GM21390 (cell line): ENCODE data around the gene HAVCR2.
A peak's percentile ranks its signal among the peaks of the same experiment; 100 is the strongest.

Experiments used
- ATAC-seq: cut with Tn5 transposase; IDR thresholded peaks from one replicate; pipeline ENCODE4 v1.9.1; 2021; ENCODE audit not compliant: unreplicated experiment

The HAVCR2 gene

DNA sequence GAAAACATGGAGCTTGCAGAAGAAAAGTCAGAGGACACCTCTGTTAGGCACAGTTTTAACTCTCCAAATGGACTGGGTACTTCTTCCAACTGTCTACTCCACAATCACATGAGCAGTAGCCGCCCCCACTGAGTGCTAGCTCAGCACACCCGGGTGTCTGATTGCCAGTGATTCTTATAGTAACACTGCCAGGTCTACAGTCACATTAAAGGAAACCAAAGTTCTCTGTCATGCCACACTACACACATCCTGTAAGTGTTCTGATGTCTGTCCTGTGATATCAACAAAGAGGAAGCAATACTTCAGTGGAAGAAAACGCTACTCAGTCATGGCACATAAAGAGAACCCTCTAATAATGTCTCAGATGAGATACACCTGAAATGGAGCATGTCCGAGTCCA, at the start of gene HAVCR2:
TSS of gene HAVCR2 (minus strand) at position 69 of the 400 bp plus-strand sequence. CDS start at position 8, 61 bp downstream.
- ATAC-seq: peak; percentile 83

DNA sequence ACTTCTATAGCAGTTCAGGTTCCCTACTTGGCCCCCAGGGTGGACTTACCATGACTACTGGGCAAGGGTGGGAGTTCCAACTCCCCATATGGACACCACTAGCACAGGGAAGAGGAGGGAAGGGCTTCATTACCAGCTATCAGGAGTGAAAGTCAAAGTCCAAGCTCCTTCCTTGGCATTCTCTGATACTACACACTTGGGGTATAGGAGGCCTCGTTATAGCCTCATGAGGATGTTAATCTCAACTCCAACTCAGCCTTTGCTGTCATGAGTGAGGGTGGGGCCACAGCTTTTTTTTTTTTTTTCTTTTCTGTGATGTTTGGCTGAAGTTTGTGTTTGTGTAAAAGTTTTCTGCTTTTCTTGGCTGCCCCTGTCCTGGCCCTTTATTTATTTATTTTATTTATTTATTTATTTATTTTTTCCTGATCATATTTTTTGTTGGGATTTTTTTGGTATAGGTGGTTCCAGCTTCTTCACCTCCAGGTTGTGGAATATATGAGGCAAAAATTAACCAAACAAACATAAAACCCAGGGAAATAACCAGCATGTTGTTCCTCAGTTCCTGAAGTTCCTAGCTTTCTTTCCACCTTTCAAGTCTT, 48.5 kb upstream of the HAVCR2 start:
- ATAC-seq: no peak

DNA sequence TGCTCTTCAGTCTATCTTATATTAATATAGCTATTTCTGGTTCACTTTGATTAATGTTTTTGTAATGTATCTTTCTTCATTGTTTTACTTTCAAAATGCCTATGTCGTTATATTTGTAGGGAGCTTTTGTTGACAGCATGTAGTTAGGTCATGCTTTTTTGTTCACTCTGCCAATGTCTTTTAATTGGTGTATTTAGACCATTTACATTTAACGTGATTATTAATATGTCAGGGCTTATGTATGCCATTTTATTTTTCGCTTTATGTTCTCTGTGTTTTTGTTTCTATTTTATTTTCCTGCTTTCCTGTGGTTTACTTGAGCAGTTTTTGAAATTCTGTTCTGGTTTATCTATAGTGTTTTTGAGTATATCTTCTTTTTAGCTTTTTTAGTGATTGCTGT, 46.5 kb upstream of the HAVCR2 start:
- no peak for ATAC-seq

- ATAC-seq: no peak
These were observed 42.2 kb upstream of the HAVCR2 start for GRCh38 chr5:157150995-157151394.

DNA sequence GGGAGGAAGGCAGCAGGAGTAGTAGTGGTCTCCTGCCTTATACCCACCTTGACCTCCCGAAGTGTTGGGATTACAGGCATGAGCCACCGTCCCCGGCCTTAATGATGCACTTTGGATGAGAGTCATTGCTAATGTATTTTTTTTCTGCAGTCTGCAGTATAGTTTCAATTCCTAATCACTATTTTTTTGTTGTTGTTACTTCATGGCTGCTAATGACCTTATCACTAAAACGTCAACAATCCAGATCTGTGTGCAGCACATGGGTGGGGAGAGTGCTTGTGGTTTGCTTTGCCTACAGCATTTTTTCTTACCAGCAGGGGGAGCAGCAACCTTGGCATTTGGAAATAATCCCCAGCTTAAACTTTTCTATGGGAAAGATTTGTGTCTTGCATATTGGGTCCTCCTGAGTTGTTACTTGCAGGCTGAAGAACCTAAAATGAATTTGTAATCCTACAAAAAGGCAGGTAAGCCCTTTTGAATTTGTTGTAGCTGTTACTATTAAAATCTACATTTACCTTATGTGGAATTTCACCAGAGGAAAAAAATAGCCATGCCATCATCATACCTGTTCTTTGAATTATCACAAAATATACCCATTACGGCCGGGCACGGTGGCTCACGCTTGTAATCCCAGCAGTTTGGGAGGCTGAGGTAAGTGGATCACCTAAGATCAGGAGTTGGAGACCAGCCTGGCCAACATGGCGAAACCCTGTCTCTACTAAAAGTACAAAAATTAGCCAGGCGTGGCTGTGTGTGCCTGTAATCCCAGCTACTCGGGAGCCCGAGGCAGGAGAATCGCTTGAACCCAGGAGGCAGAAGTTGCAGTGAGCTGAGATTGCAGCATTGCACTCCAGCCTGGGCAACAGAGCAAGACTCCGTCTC, 40.1 kb upstream of the HAVCR2 start:
- peak; percentile 76 for ATAC-seq

DNA sequence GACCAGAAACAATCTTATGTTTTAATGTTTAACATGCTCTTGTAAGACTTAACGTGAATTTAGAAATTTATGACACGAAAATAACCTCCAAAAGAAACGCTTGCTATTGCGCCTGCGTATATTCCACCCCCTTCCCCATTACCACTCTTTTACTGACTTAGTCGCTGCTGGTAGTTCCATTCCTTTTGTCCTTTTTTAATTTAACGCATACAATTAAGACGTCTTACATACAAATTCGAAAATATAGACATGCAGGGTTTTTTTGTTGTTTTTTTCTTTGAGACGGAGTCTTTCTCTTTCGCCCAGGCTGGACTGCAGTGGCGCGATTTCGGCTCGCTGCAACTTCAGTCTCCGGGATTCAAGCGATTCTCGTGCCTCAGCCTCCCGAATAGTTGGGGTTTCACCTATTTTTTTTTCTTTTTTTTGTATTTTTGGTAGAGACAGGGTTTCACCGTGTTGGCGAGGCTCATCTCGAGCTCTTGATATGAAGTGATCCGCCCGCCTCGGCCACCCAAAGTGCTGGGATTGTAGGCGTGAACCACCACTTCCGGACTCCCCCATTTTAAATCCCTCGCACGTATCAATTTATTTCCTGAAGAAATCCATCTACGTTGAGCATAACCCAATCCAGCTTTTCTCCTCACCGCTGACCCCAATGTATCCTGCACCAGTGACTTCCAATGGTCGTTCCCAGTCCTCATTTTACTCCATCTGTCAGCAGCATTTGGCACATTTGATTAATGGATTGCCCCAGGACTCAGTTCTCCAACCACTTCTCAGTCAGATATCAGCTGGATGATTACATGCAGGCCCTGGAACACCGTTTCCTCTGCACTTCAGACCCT, 34.5 kb upstream of the HAVCR2 start:
- ATAC-seq: peak; percentile 39

GRCh38 chr5:157142317-157143126, 33.7 kb upstream of the HAVCR2 start, which contains the start of gene MED7:
Gene MED7, minus strand, starts transcription at chr5:157142865. Its CDS starts 3,434 bp downstream, at chr5:157139431.
- ATAC-seq: peak; percentile 99

DNA sequence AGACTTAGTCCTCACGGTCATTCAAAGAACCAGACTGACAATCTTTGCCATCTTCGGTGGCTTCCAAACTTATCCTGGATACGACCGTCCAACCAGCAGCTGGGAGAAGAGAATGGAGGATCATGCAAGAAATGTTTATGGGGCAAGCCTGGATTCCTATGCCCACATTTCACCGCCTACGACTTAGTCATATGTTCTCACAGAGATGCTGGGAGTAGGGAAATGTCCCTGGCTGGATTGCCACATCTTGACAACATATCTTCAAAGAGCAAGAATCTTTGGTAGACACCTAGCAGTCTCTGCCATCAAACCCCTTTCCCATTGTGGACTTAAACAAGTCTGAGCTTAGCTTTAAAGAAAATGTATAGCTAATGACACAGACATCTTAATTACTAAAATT, 28.8 kb upstream of the HAVCR2 start:
- no peak for ATAC-seq

GRCh38 chr5:157132281-157132612, 23.4 kb upstream of the HAVCR2 start:
- ATAC-seq: no peak

GRCh38 chr5:157130925-157131324, 22.1 kb upstream of the HAVCR2 start:
- no peak for ATAC-seq

GRCh38 chr5:157121709-157122108, 12.9 kb upstream of the HAVCR2 start:
- no peak for ATAC-seq

GRCh38 chr5:157120102-157120501, 11.3 kb upstream of the HAVCR2 start:
- no peak for ATAC-seq

DNA sequence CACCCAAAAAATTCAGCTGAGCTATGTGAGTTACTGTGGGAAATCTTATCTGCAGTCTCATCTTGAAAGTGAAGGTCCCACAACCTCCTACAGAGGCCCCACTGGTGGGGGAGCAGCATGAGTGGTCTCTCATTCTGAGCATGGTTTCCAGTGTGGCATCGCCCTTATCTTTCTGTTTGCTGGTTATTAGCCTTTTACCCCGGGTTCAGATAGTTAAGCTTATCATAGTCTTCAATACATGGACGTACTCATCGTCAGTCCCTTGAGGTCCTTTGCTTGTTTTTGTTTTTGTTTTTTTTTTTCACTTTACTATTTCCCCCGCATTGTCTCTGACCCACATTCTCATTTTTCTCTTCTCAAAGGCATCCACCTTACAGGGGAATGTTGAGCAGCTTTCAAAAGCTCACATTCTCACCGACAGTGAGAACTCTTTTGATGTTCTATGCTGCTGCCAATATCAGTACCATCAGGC, 7.7 kb upstream of the HAVCR2 start:
- peak; percentile 76 for ATAC-seq

- ATAC-seq: no peak
These were observed 6.7 kb upstream of the HAVCR2 start for GRCh38 chr5:157115502-157115901.

GRCh38 chr5:157115012-157115411, 6.2 kb upstream of the HAVCR2 start:
- no peak for ATAC-seq

DNA sequence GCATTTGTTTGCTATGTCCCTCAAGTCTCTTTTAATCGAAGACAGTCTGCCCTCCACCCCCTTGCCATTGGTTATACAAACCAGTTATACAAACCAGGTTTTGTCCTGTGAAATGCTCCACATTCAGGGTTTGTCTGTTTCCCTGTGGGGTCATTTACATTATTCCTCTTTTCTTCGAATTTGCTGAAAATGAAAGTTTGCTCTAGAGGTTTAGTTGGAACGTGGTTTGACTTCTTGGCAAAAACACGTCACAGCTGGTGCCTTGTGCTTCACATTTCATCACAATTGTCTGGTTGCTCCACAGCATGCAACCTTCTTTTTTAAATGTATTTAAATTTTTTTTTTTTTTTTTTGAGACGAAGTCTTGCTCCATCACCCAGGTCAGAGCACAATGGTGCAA, 4.2 kb upstream of the HAVCR2 start:
- ATAC-seq: no peak

DNA sequence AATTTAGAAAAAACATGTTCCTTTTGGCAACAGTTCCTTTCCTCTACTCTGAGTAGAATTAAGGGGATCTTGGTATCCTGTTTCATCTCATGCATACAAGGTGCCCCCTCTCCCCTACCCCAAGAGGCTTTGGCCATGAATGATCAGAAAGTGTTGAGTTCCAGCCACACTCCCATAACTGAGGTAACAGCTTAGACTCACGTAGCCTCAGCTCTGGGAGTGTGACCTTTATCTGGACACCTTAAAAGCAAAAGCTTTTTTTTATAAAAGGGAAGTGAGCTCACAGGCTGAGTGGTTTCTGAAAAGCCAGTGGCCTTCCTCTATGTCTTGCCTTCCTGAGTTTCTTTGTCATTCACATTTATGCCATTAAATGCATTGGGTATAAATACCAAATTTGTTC, 900 bp upstream of the HAVCR2 start:
- ATAC-seq: peak; percentile 76

DNA sequence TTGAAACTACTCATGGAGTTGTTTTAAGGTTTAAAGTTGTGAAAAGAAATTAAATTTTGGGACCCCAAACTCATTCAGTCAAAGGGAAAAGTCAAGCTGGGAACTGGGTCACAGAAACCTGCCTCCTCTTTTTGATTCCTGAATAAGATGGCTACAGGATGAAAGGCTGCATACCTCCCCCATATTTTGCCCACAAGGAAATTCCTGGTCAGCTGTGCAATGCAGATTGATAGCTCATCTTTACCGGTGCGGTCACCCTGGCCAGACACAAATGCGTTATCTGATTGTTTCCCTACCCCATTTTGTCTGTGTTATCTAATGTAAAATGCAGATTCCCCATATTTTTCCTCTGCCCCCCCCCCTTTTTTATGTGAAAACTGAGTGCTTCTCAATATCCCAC, 1.3 kb downstream of the HAVCR2 start:
- ATAC-seq: no peak

- ATAC-seq: no peak
These were observed 2.0 kb downstream of the HAVCR2 start for GRCh38 chr5:157106630-157107461.
